GM18520 (cell line): ENCODE measurements around the gene HMGB1.
"Not testable (repeated sequence)": the region's sequence is repeated elsewhere in the genome, so short reads cannot be mapped to it uniquely, and the experiment has no call there.

Experiments
- ATAC-seq: cut with Tn5 transposase; IDR thresholded peaks from one replicate; pipeline ENCODE4 v1.9.1; 2021; ENCODE audit not compliant: unreplicated experiment

HMGB1 gene

GRCh38 chr13:30466841-30467252, 1.1 kb upstream of the HMGB1 start:
- ATAC-seq, result no peak

GRCh38 chr13:30466358-30466714, 600 bp upstream of the HMGB1 start:
- no peak for ATAC-seq

- ATAC-seq, result no peak
Measured at GRCh38 chr13:30465343-30465592, 468 bp downstream of the HMGB1 start.

- peak; percentile 21 for ATAC-seq
Measured at GRCh38 chr13:30464496-30465342, 1.0 kb downstream of the HMGB1 start.

- ATAC-seq, result peak; percentile 24
Measured at GRCh38 chr13:30463787-30464495, 1.8 kb downstream of the HMGB1 start.

- ATAC-seq, result not testable (repeated sequence)
Measured at GRCh38 chr13:30461279-30462066, 4.3 kb downstream of the HMGB1 start.

GRCh38 chr13:30457306-30457891, 8.3 kb downstream of the HMGB1 start:
- no peak for ATAC-seq

- no peak for ATAC-seq
Measured at GRCh38 chr13:30456290-30456689, 9.4 kb downstream of the HMGB1 start.

- no peak for ATAC-seq
Measured at GRCh38 chr13:30454991-30455390, 10.7 kb downstream of the HMGB1 start.

GRCh38 chr13:30453727-30454126, 12.0 kb downstream of the HMGB1 start:
- no peak for ATAC-seq

GRCh38 chr13:30451476-30451875, 14.3 kb downstream of the HMGB1 start:
- ATAC-seq, result not testable (repeated sequence)

- ATAC-seq, result no peak
Measured at GRCh38 chr13:30450066-30450465, 15.7 kb downstream of the HMGB1 start.

GRCh38 chr13:30448441-30448840, 17.3 kb downstream of the HMGB1 start:
- ATAC-seq, result no peak

GRCh38 chr13:30446126-30446500, 19.6 kb downstream of the HMGB1 start:
- ATAC-seq, result no peak

GRCh38 chr13:30443957-30444404, 21.8 kb downstream of the HMGB1 start:
- ATAC-seq, result no peak

- not testable (repeated sequence) for ATAC-seq
Measured at GRCh38 chr13:30443491-30443890, 22.2 kb downstream of the HMGB1 start.

- no peak for ATAC-seq
Measured at GRCh38 chr13:30442926-30443325, 22.8 kb downstream of the HMGB1 start.

GRCh38 chr13:30440910-30441703, 24.6 kb downstream of the HMGB1 start:
- ATAC-seq, result no peak

GRCh38 chr13:30438286-30438685, 27.4 kb downstream of the HMGB1 start:
- ATAC-seq, result no peak

- ATAC-seq, result no peak
Measured at GRCh38 chr13:30437177-30437576, 28.6 kb downstream of the HMGB1 start.
